Endothelial cell of hepatic sinusoid (primary cell): ENCODE results near the gene EPB41.

Source experiments
- in situ Hi-C: cut with HindIII; loops from 2 replicates; pipeline ENCODE4 v1.10.0; 2017; ENCODE audit warnings: low sequenced_read_pairs

Gene EPB41

DNA sequence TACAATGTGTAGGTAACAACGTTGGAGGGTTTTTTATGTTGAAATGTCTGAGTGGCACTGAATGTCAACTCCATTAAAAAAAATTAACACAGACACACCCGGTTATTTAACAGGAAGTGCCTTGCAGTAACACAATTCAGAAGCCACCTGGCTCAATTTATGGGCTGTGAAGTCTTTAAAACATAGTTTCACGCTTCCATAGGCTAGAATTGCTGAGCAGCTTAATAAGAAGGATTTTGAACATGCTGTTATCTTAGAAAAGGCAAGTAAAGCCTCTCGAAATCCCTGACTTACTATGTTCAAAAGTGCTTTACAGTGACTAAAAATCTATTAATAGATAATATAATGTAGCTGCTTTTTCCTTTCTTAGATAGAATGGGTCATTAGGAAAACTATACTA lies 247.7 kb downstream of the EPB41 start:
- in situ Hi-C loops = no loop called here

GRCh38 chr1:29162476-29163138 lies 248.2 kb downstream of the EPB41 start:
- in situ Hi-C loops = no loop called here

DNA sequence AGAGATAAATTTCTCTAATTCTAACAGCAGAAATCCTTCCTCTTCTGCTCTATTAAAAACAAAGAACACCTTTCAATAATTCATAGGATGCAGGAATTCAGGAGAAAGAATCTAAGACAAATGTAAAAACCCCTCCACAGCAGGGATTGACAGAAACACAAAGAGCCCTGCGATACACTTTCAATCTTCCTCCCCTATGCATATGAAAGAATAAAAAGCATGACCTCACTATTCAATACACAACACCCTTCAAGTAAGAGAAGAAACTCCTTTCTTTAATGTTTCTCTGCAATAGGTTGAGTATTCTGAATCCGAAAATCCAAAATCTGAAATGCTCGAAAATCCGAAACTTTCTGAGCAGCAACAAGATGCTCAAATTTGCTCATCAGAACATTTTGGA lies 250.2 kb downstream of the EPB41 start:
- in situ Hi-C loops = no loop called here

DNA sequence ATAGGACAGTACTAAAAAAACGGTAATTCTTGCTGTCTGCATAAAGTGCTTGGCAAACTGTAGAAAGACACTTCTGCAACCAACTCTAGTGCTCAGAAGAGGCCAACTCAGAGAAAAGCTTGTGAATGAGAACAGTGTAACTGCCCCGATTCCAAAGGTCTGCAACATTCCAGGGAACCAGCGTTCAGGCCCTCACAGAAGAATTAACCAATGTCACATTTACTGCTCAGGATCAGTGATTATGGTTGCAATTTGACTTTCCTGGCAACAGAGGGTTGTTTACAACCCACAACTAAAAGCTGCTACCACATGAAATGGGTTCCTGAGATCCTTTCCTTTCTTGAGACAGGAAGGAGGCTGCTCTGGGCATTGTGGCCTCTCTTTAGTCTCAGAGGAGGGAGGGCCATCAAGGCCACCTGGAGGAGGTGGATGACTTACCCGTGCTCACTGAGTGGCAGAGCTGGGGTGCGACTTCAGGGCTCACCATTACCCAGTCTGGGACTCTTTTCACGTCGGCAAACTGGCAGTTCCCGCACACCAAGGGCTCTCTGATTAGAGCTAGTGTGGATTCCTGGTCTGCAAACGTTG lies 252.0 kb downstream of the EPB41 start:
- in situ Hi-C loops = no loop called here

DNA sequence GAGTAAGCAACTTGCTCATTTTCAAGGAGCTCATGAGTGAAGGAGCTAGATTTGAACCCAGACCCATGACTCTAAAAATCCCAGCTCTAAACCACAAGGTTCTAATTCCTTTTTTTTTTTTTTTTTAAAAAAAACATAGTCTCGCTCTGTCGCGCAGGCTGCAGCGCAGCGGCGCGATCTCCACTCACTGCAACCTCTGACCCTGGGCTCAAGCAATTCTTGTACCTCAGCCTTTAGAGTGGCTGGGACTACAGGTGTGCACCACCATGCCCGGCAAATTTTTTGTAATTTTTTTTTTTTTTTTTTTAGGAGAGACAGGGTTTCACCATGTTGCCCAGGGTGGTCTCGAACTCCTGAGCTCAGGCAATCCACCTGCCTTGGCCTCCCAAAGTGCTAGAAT lies 253.5 kb downstream of the EPB41 start:
- in situ Hi-C loops = no loop called here
